RWPE1 (cell line): Measurements from ENCODE around the gene SLC25A11.

ENCODE experiments used
- CTCF ChIA-PET: fragments of 350-600 bp; sonication (Branson Sonifier 250); formaldehyde crosslinking; extraction: SDS; loops from one replicate; lab custom pipeline; 2021; lab: Yijun Ruan, JAX
- POLR2A ChIA-PET: fragments of 400-600 bp; formaldehyde crosslinking; extraction: SDS; loops from one replicate; lab custom pipeline; 2020; ENCODE audit warnings: antibody characterized with exemption; ENCODE audit not compliant: low non-redundant PET; lab: Yijun Ruan, JAX
- DNase-seq: peaks from one replicate; pipeline ENCODE4 v3.0.0; 2012; ENCODE audit warnings: low spot score
- H3K27ac ChIP-seq: fragments of 450-650 bp; 2 replicates; pipeline ENCODE4 v1.5.1; 2017
- TF ChIP-seq, protein P1 (sequence below): fragments of 450-650 bp; conservative IDR thresholded peaks from 2 replicates; pipeline ENCODE4 v1.5.1; 2017; ENCODE audit warnings: low read depth, mild to moderate bottlenecking

SLC25A11 gene

GRCh38 chr17:4887581-4887980, 52.3 kb downstream of the SLC25A11 start:
- H3K27ac ChIP-seq, result peak overlapping the region; percentile 90
- TF ChIP-seq, protein P1, sequence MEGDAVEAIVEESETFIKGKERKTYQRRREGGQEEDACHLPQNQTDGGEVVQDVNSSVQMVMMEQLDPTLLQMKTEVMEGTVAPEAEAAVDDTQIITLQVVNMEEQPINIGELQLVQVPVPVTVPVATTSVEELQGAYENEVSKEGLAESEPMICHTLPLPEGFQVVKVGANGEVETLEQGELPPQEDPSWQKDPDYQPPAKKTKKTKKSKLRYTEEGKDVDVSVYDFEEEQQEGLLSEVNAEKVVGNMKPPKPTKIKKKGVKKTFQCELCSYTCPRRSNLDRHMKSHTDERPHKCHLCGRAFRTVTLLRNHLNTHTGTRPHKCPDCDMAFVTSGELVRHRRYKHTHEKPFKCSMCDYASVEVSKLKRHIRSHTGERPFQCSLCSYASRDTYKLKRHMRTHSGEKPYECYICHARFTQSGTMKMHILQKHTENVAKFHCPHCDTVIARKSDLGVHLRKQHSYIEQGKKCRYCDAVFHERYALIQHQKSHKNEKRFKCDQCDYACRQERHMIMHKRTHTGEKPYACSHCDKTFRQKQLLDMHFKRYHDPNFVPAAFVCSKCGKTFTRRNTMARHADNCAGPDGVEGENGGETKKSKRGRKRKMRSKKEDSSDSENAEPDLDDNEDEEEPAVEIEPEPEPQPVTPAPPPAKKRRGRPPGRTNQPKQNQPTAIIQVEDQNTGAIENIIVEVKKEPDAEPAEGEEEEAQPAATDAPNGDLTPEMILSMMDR, result no peak
- CTCF ChIA-PET, result interaction anchor here (1.5 kb wide), 1 partner anchor 98 kb away, joined by 4 read pairs; no protein-coding TSS in a partner anchor
- POLR2A ChIA-PET, result no interaction called here
- DNase-seq, result no peak
